Dedifferentiated amniotic fluid mesenchymal stem cell (primary cell): Measurements from ENCODE around the gene PEX16.

Experiments
- DNase-seq: peaks from one replicate; pipeline ENCODE4 v3.0.0-alpha.2; 2016; ENCODE audit errors: extremely low spot score

Gene PEX16

GRCh38 chr11:45897556-45897955 is 20.1 kb downstream of the PEX16 start:
- DNase-seq, result no peak

- no peak for DNase-seq
These were observed 21.2 kb downstream of the PEX16 start for GRCh38 chr11:45896422-45896984.

- DNase-seq, result no peak
These were observed 22.0 kb downstream of the PEX16 start for GRCh38 chr11:45895553-45896259.

- no peak for DNase-seq
These were observed 23.0 kb downstream of the PEX16 start for GRCh38 chr11:45894555-45895247.

- DNase-seq, result no peak
These were observed 24.8 kb downstream of the PEX16 start for GRCh38 chr11:45892856-45893255.

- no peak for DNase-seq
These were observed 26.7 kb downstream of the PEX16 start for GRCh38 chr11:45890886-45891550.

- DNase-seq, result no peak
These were observed 27.7 kb downstream of the PEX16 start for GRCh38 chr11:45889966-45890365.

GRCh38 chr11:45889555-45889954 is 28.1 kb downstream of the PEX16 start:
- no peak for DNase-seq

GRCh38 chr11:45887587-45887986 is 30.1 kb downstream of the PEX16 start:
- DNase-seq, result no peak

- no peak for DNase-seq
These were observed 30.7 kb downstream of the PEX16 start for GRCh38 chr11:45886816-45887520.

- DNase-seq, result no peak
These were observed 31.6 kb downstream of the PEX16 start for GRCh38 chr11:45885921-45886721.

GRCh38 chr11:45885274-45885920 is 32.3 kb downstream of the PEX16 start, which contains the start of gene MAPK8IP1:
Gene MAPK8IP1, plus strand, starts transcription at chr11:45885651. Its CDS starts 170 bp downstream, at chr11:45885821.
- DNase-seq, result no peak

- DNase-seq, result no peak
These were observed 33.0 kb downstream of the PEX16 start for GRCh38 chr11:45884596-45885185.

GRCh38 chr11:45881708-45882368 is 35.8 kb downstream of the PEX16 start:
- DNase-seq, result no peak

- no peak for DNase-seq
These were observed 36.7 kb downstream of the PEX16 start for GRCh38 chr11:45880772-45881570.

- no peak for DNase-seq
These were observed 37.6 kb downstream of the PEX16 start for GRCh38 chr11:45879803-45880686.

- no peak for DNase-seq
These were observed 39.8 kb downstream of the PEX16 start for GRCh38 chr11:45877845-45878244.

- DNase-seq, result no peak
These were observed 40.5 kb downstream of the PEX16 start for GRCh38 chr11:45877221-45877620.
